ENCODE results near the gene ITPR1.
A peak's percentile ranks its signal among the peaks of the same experiment; 100 is the strongest.
"Not testable (repeated sequence)": the region's sequence is repeated elsewhere in the genome, so short reads cannot be mapped to it uniquely, and the experiment has no call there.

The ITPR1 gene

DNA sequence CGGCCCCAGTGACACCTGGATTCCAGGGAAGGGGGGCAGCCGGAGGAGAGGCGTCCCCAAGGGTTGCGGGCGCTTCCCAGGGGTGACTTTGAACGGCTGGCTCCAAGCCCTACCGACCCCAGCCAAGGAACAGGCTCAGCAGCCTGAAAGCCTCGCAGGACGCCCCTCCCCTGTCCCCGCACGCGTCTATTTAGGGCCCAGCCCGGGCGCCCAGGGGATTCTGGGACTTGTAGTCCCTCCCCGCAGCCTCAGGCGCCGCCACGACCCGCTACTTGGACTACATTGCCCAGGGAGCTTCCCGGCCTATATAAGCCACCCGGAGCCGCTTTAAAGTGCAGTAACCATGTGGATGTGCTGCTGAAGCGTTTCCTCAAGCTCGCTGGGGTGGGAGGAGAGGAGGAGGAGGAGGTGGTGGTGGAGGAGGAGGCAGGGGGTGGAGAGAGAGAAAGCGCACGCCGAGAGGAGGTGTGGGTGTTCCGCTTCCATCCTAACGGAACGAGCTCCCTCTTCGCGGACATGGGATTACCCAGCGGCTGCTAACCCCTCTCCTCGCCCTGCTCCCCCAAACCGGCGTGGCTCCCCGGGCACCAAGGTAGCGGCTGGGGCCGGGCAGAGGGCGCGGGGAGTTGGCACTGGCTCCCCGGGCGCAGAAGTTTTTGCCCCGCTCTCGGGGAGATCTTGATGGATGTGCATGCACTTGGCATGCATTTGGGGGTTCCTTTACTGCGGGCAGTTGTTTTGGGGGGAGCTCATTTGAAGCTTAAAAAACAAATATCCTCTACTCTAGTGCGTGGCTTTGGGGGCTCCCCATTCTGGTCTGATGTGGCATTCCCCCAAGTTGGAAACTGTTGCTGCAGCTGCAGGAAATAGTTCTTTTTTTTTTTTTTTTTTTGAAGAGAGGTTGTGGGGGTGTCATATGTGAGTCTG, at the start of gene ITPR1:
Gene ITPR1 (plus strand): TSS at position 335 of the 927 bp plus-strand sequence. CDS start 23,144 bp downstream, outside the sequence.
- peak; percentile 95 to 98 for DNase-seq (ENCODE audit: extremely low read depth in 1 of 2, low read depth in 1 of 2)

DNA sequence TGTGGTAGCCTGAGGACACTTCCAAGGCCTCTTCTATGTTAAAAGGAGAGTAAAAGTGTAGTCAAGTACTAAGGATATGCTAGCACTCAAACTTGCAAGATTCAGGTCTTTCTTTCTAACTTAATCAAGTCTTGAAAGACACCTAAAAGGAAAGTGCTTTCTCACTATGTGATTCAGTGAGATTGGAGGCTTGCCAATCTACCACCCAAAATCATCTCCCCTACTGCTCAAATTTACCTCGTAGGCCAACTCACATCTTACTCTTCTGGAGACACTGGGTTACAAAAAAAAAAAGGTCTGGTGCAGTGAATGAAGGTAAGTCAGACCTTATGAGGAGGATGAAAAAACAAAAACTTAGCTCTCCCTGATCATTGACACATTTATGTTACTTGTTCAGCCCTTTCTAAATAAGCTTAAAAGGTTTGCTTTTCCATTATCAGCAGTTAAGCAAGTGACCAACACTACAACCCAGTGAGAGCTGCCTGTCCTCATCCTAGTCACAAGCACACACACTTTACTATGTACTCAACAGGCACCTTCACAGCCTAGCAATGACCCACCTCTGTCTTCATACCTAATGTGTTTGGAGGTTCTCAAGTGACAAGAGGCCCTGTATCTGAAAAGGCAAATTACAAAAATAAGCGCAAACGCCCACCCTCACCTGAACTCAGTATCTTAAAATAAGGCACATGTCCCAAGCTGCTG, 45.7 kb upstream of the ITPR1 start:
- DNase-seq (ENCODE audit: extremely low read depth in 1 of 2, low read depth in 1 of 2), result no peak

DNA sequence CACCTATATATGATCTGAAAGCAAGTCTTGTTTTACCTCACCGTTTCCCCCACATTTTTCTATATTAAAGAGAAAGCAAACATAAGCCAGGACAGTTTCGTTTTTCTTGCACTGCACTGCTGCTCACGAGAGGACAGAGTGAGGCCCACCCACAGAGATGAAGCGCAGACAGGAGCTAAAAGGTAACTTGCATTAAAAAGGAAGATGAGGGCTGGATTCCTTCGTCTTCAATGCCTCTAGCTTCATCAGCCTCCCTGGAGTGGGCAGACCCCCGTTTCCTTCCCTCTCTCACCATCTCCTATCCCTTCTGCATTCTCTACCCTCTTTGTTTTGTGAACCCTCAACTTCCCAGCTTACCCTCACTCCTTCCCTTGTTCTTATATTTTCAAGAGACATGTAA, 45.0 kb upstream of the ITPR1 start:
- DNase-seq (ENCODE audit: extremely low read depth in 1 of 2, low read depth in 1 of 2), result no peak

DNA sequence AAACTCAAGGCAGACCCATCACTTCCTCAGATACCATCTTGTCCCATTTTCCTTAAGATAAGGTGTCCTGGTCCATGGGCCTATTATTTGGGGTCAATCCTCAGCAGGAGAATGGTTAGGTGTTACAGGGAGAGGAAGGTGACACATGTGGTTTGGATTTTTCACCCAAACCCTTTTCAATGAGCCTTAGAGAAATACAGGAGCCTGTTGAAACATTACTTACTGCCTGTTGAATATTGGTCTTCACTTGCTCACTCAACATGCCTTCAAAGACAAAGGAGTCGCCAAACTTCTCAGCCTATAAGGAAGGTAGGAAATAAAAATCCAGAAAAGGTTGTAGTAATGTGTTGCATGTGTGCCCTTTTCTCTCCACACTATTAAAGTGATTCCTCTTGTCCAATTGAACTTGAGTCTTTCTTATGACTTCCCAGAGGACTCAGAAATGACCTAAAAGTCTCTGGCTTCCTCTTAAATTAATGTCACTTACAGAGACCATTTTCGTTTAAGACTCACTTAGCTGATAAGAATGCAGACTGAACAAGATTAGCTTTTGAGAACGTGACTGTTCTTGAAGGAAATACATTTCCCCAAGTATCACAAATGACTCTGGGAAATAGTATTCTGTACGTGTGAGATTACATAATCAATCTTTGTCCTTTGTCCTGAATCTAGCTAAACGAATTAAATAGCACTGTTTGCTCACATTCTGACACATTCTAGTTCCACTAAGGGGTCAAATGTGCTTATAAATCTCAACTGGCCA, 43.9 kb upstream of the ITPR1 start:
- DNase-seq (ENCODE audit: extremely low read depth in 1 of 2, low read depth in 1 of 2), result no peak

DNA sequence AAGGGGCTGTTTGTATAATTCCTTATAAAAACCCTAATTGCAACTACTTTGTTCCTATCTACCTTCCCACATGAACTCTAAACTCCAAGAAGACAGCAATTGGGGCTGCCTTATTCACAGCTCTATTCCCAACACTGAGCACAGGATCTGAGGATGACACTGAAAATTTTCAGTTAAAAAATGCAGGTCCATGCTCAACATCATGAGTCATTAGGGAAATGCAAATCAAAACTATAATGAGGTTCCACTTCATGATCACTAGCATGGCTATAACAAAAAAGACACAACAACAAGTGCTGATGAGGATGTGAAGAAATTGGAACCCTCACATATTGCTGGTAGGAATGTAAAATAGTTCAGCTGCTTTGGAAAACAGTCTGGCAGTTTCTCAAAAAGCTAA, 39.0 kb upstream of the ITPR1 start:
- DNase-seq (ENCODE audit: extremely low read depth in 1 of 2, low read depth in 1 of 2), result no peak

DNA sequence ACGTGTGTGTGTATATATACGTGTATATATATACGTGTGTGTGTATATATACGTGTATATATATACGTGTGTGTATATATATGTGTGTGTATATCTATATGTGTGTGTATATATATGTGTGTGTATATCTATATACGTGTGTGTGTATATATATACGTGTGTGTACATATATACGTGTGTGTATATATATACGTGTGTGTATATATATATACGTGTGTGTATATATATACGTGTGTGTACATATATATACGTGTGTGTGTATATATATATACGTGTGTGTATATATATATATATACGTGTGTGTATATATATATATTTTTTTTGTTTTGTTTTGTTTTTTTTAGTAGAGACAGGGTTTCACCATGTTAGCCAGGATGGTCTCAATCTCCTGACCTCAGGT, 36.4 kb upstream of the ITPR1 start:
- not testable (repeated sequence) for DNase-seq (ENCODE audit: extremely low read depth in 1 of 2, low read depth in 1 of 2)

DNA sequence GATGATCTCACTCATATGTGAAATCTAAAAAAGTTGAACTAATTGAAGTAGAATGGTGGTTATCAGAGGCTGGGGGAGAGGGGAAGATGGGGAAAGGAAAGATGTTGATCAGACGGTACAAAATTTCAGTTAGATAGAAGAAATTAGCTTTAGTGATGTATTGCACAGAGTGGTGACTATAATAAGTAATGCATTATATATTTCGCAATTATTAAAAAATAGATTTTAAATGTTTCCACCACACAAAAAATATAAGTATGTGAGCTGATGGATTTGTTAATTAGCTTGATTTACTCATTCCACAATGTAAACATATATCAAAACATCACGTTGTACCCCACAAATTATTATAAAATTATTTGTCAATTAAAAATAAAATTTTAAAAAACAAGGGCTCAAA, 34.2 kb upstream of the ITPR1 start:
- no peak for DNase-seq (ENCODE audit: extremely low read depth in 1 of 2, low read depth in 1 of 2)

DNA sequence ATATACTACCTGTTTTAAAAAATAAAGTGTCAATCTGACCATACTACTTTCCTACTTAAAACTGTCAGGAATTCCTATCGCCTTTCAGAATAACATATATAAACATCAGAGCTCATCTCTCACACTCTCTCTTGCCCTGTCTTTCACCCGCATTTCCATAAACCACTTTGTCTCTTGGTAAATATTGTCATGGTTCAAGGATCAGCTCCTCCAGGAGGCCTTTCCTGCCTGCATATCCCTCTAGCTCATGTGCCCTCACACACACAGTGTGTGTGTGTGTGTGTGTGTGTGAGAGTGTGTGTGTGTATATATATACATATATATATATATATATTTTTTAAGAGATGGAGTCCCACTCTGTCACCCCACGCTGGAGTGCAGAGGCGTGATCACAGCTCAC, 32.8 kb upstream of the ITPR1 start:
- DNase-seq (ENCODE audit: extremely low read depth in 1 of 2, low read depth in 1 of 2), result no peak

DNA sequence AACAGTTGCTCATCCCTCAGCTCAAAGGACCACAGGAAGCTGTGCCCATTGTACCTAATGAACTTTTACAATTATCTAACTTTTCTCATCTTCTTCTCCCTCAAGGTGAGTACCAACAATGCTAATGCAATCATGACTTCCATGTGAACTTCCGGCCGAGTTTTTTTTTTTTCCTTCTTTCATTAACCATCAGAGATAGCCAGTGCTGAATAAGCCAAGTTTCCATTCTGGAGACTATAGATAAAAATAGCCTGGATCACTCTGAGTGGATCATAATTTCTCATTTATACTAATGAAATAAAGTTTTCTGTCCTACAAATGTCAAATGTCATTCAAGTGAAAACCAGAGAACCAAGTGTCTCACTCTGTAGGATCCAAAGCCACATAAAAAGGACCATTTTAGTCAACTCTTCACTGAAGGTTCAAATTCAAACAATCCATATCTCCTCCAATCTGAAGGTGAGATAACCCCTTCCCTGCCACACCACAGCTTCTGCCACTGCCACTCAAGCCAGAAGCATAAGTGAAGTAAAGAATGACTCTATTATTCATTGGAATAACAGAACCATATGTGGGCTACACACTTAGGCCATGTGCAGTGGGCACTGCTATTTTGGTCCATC, 31.6 kb upstream of the ITPR1 start:
- no peak for DNase-seq (ENCODE audit: extremely low read depth in 1 of 2, low read depth in 1 of 2)

DNA sequence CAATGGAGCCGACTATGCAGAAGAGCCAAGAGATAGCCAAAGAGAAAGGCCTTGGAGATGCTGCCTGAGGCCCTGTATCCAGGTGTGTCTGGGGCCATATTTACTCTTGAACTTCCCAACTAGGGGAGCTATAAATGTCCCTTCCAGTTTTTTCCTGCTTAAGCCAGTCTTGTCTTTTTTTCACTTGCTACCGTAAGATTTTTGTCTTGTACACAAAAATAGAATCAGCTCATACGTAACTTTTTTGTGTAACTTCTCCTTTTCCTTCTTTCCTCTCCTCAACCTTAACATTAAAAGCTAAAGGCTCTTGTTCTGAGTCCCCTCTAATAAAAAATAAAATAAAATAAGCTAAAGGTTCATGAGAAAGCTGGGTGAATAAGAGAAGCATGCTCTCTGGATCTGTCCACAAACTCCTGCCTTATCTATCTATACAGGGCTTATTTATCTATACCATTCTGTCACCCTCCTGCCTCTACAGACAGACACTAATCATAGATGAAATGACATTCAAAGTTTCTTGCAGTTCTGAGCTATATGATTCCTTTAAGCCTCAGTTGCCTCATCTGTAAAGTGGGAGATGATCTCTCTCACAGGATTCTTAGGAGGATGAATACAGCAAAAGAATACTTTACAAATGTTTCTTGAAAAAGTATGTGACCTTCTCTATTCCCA, 30.6 kb upstream of the ITPR1 start:
- DNase-seq (ENCODE audit: extremely low read depth in 1 of 2, low read depth in 1 of 2), result no peak

DNA sequence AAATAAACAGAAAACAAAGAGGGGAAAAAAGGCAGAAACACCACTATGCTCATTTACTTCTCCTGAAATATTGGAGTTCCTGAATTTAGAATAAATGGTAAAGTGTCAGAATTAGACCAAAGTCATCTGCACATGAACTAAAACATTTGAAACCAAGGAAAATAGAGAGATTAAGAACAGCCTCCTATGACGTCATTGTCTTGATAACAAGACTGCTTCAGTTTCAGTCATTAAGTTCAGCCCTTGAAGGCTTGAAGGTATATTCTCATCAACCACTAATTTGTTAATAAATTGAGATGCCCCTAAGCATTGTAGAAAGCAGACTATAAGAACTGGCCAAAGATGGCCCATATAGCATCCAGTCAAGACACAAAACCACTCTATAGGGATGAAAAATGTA, 28.6 kb upstream of the ITPR1 start:
- no peak for DNase-seq (ENCODE audit: extremely low read depth in 1 of 2, low read depth in 1 of 2)

DNA sequence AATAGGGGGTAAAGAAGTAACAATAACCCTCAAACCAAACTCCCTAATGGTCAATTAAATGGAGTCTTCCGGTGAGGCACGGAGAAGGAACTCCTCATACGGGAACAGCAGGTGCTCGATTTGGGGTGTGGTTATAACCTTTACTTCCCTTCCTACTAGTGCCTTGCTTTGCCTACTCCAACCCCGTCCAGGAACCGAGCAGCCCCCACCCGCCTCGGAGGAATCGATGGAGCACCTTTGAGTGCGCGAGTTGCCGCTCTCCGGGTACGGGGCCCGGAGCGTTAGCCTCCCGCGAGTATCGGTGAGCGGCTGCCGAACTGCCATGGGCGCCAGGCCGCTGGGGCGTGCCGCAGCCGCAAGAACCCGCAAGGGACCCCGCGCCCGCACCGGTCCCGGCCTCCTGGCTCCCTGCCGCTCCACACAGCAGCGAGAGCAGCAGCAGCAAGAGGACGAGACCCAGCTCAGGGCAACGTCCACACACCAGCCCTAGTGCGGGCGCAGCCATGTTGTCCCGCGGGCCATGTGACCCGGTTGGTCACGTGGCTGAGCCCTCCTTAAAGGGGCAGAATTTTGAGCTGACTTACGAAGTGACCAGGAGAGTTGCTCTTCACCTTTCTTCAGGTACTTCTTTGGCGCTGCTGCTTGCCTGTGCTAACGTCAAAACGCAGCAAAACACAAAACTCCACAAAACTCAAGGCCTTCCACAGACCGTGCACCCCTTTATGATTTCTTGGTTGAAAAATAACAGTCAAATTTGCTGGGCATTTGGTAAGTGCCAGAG, 26.2 kb upstream of the ITPR1 start, which contains the start of gene SUMF1:
Gene SUMF1 (minus strand): TSS at position 529 of the 781 bp plus-strand sequence. CDS start 24 bp downstream, at position 505.
- DNase-seq (ENCODE audit: extremely low read depth in 1 of 2, low read depth in 1 of 2), result peak; percentile 23 to 63

DNA sequence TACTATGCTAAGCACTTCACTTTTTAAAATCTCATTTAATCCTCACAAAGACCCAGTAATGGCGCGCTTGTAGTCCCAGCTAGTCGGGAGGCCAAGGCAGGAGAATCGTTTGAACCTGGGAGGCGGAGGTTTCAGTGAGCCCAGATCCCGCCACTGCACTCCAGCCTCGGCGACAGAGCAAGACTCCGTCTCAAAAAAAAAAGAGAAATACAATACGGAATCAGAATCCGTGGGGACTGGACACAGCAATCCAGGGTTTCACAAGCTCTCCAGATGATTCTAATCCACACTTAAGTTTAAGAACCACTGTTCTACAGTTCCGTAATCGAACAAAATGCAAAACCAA, 25.7 kb upstream of the ITPR1 start:
- no peak for DNase-seq (ENCODE audit: extremely low read depth in 1 of 2, low read depth in 1 of 2)

DNA sequence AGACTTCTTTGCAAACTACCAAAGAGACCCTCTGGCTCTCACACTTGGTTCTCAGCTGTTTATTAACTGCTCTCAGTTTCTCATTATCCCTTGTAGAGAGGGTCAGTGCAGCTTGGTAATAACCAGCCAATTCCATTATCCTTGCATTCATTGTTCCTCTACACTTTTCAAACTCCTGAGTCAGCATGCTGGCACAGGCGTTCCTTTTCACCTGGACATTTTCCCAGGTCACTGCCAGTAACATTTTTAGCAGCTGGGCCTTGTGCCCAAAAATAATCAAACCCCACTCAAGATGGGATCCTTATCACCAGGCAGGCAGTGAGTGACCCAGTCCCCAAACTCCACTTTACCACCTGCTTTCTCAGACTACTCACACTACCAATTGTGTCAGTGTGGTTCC, 21.2 kb upstream of the ITPR1 start:
- no peak for DNase-seq (ENCODE audit: extremely low read depth in 1 of 2, low read depth in 1 of 2)

DNA sequence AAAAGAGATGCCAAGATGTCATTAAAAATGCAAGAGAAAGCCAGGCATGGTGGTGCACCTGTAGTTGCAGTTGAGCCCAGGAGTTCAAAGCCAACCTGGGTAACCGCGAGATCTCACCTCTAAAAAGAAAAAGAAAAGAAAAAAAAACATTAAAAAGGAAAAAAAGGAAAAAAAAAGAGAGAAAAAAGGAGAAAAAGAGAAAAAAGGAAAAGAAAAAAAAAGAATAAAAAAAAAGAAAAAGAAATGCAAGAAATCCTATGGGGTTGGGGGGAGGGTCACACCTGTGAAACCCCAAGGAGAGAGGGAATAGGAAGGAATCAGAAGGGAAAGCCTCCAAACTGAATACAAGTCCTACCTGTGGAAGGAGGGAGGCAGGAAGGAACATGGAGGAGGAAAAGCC, 20.8 kb upstream of the ITPR1 start:
- no peak for DNase-seq (ENCODE audit: extremely low read depth in 1 of 2, low read depth in 1 of 2)

DNA sequence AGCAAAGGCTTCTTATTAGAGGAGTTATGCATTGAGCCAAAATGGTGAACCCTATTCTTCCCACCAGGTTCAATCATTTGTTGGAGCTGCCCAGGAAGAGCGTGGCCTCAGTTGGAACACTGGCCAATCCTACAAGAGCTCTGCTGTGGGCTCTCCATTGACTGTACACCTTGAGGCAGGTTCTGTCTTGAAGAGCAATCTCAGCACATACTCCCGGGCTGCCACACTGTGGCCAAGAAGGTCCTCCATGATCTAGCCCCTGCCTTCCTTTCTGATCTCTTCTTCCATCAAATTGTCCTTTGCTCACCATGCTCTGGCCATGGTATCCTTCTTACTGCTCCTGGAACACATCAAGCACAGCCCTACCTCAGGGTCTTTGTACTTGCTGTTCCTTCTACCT, 20.4 kb upstream of the ITPR1 start:
- DNase-seq (ENCODE audit: extremely low read depth in 1 of 2, low read depth in 1 of 2), result no peak

DNA sequence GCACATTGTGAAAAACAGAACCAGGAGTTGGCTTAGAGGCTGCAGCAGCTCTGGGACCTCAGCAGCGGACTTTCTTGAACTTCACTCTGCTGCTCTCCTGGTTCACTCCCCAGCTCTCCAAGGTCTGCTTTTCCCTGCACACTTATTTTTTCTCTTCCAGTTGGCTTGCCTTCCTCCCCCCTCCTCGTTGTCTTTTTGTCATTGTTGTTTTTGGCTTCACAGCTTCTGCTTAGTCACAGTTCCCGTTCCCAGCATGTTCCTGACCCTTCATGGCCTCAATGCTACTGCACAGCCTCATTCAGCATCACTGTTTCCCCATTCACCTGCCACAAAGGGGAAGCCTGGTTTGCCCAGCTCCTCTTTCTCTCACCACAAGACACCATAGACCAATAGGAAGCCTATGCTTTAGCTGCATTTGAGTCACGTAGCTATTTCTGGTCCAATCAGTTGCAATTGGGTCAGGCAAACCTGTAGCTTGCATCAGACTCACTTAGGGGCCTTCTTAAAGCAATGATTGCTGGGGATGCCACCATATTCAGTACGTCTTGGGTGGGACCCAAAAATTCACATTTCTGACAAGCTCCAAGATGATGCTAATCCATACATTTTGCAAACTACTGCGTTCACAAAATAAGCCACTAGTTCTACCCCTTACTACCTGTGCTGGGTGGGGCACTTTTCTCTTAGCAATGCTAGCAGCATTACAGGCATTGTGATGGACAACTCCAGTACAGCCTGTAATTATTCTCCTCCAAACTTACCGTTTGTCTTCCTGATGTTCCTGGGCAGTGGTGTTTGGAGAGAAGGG, 18.3 kb upstream of the ITPR1 start:
- DNase-seq (ENCODE audit: extremely low read depth in 1 of 2, low read depth in 1 of 2), result no peak

DNA sequence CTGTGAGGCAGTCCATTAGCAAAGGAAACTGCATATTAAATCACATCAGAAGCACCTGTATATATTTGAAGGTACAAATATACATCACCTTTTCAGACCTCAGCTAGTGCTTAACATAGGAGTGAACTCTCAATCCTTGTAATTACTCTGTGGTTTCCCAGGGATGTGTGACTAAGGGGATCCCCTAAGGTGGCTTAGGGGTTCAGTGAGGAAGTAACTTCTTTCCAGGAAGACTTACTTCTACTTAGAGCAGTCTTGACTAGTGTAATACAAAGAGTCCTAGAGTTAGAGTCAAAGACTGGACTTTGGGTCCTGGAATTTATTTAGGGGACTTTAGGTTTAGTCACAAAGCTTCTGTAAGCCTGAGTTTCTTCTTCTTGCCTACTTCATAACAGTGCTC, 17.3 kb upstream of the ITPR1 start:
- no peak for DNase-seq (ENCODE audit: extremely low read depth in 1 of 2, low read depth in 1 of 2)

DNA sequence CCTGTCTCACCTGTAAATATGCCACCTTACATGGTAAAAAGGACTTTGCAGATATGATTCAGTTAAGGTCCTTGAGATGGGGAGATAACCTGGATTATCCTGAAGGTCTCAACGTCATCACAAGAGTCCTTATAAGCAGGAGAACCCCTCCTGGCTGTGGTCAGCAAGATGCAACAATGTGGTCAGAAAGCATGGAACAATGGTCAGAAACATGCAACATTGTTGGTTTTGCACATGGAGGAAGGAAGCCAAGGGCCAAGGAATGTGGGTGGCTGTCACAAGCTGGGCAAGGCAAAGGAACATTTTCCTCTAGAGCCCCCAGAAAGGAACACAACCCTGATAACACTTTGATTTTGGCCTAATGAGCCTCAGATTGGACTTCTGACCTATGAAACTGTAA, 16.7 kb upstream of the ITPR1 start:
- no peak for DNase-seq (ENCODE audit: extremely low read depth in 1 of 2, low read depth in 1 of 2)

Data from activated CD8-positive, alpha-beta memory T cell treated with anti-CD3 and anti-CD28 coated beads for 1 hour (primary cell).